SIG-M5 treated with dmso at 0.1 percent for 504 hours (cell line): Measurements from ENCODE around the gene PCDHGB3.
A peak's percentile ranks its signal among the peaks of the same experiment; 100 is the strongest.
"Not testable (repeated sequence)": the region's sequence is repeated elsewhere in the genome, so short reads cannot be mapped to it uniquely, and the experiment has no call there.

Experiments used
- DNase-seq: peaks from one replicate; lab custom pipeline; 2025; ENCODE audit not compliant: unreplicated experiment; lab: John Stamatoyannopoulos, UW

The PCDHGB3 gene

GRCh38 chr5:141356950-141357349, 13.1 kb upstream of the PCDHGB3 start:
- DNase-seq, result no peak

- peak; percentile 51 for DNase-seq
Measured at GRCh38 chr5:141359790-141360426, 10.1 kb upstream of the PCDHGB3 start, which contains the start of gene PCDHGB2. Gene PCDHGB2, plus strand, starts transcription at chr5:141359994. Its CDS starts 142 bp downstream, at chr5:141360136.

GRCh38 chr5:141360685-141361084, 9.4 kb upstream of the PCDHGB3 start:
- DNase-seq, result no peak

GRCh38 chr5:141362719-141363118, 7.3 kb upstream of the PCDHGB3 start:
- no peak for DNase-seq

GRCh38 chr5:141363952-141364660, 5.9 kb upstream of the PCDHGB3 start, which contains the start of gene PCDHGA5:
Gene PCDHGA5, plus strand, starts transcription at chr5:141364162. Its CDS starts 169 bp downstream, at chr5:141364331.
- no peak for DNase-seq

- DNase-seq, result no peak
Measured at GRCh38 chr5:141366016-141366896, 3.8 kb upstream of the PCDHGB3 start.

GRCh38 chr5:141371572-141372475, 1.8 kb downstream of the PCDHGB3 start:
- DNase-seq, result no peak

- no peak for DNase-seq
Measured at GRCh38 chr5:141373673-141374317, 3.8 kb downstream of the PCDHGB3 start, which contains the start of gene PCDHGA6. Gene PCDHGA6, plus strand, starts transcription at chr5:141373891. Its CDS starts 193 bp downstream, at chr5:141374084.

GRCh38 chr5:141374627-141375026, 4.6 kb downstream of the PCDHGB3 start:
- no peak for DNase-seq

- DNase-seq, result not testable (repeated sequence)
Measured at GRCh38 chr5:141375444-141376155, 5.6 kb downstream of the PCDHGB3 start.

- DNase-seq, result no peak
Measured at GRCh38 chr5:141382469-141383294, 12.6 kb downstream of the PCDHGB3 start, which contains the start of gene PCDHGA7. Gene PCDHGA7, plus strand, starts transcription at chr5:141382742. Its CDS starts 158 bp downstream, at chr5:141382900.

GRCh38 chr5:141383345-141383744, 13.3 kb downstream of the PCDHGB3 start:
- DNase-seq, result no peak

- no peak for DNase-seq
Measured at GRCh38 chr5:141384471-141385267, 14.6 kb downstream of the PCDHGB3 start.

GRCh38 chr5:141387557-141388311, 17.7 kb downstream of the PCDHGB3 start, which contains the start of gene PCDHGB4:
Gene PCDHGB4, plus strand, starts transcription at chr5:141387698. Its CDS starts 187 bp downstream, at chr5:141387885.
- not testable (repeated sequence) for DNase-seq

- DNase-seq, result no peak
Measured at GRCh38 chr5:141388661-141389060, 18.6 kb downstream of the PCDHGB3 start.
